ENCODE data around the gene MYL6.
A peak's percentile ranks its signal among the peaks of the same experiment; 100 is the strongest.

The MYL6 gene

DNA sequence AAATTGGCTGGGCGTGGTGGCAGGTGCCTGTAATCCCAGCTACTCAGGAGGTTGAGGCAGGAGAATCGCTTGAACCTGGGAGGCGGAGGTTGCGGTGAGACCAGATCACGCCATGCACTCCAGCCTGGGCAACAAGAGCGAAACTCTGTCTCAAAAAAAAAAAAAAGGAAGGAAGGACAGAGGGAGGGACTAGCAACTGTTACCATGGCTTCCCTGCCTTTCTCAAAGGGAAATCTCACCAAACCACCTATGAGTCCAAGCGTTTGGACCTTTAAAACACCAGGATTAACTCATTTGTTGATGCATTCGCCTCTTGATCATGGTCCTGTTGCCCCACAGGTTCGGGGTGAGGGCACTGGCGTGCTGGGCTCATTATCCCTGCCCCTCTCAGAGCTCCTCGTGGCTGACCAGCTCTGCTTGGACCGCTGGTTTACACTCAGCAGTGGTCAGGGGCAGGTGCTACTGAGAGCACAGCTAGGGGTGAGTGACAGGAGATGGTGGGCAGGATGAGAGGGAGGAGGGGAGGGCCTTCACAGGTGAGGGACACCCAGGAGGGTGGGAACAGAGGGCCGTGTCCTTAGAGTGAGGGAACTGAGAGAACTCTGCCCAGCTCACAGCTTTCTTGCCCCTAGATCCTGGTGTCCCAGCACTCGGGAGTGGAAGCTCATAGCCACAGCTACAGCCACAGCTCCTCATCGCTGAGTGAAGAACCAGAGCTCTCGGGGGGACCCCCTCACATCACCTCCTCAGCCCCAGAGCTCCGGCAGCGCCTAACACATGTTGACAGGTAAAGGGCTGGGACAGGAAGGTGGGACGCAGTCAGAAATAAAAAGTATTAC, 16.0 kb upstream of the MYL6 start:
- H3K4me1 ChIP-seq, result 0 out of 2 replicates have a peak, but pooled peaks cover 2% of the 10 kb centered on the region
- no peaks in the 10 kb centered on the region for H3K27me3 ChIP-seq (ENCODE audit: low read depth)
- H3K4me3 ChIP-seq, result no peak overlapping the region
- H3K9me3 ChIP-seq, result no peaks in the 10 kb centered on the region
- in situ Hi-C loops (cut with MboI; ENCODE audit: low sequenced_read_pairs), result no loop called here
- H3K36me3 ChIP-seq (replicated peaks), result peaks cover 71% of the 10 kb centered on the region
- no peak for DNase-seq (ENCODE audit: low spot score in 2 of 2)

DNA sequence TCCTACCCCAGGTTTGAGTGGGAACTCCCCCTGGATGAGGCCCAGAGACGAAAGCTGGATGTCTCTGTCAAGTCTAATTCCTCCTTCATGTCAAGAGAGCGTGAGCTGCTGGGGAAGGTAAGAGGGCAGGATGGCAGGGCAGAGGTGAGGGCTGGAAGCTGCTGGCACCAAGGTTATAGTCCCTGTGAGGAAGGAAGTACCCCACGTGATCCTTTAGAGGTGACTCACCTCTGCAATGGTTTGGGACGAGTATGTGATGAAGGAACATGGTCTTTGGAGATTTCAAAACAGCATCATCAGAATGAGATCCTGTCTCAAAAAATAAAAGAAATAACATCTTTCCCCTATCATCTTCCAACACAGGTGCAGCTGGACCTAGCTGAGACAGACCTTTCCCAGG, 14.9 kb upstream of the MYL6 start:
- H3K36me3 ChIP-seq (replicated peaks), result peaks cover 61% of the 10 kb centered on the region
- no peak for DNase-seq (ENCODE audit: low spot score in 2 of 2)
- no peaks in the 10 kb centered on the region for H3K9me3 ChIP-seq
- in situ Hi-C loops (cut with MboI; ENCODE audit: low sequenced_read_pairs), result no loop called here
- no peaks in the 10 kb centered on the region for H3K27me3 ChIP-seq (ENCODE audit: low read depth)
- H3K4me3 ChIP-seq, result no peak overlapping the region
- H3K4me1 ChIP-seq, result 0 out of 2 replicates have a peak, but pooled peaks cover 2% of the 10 kb centered on the region

DNA sequence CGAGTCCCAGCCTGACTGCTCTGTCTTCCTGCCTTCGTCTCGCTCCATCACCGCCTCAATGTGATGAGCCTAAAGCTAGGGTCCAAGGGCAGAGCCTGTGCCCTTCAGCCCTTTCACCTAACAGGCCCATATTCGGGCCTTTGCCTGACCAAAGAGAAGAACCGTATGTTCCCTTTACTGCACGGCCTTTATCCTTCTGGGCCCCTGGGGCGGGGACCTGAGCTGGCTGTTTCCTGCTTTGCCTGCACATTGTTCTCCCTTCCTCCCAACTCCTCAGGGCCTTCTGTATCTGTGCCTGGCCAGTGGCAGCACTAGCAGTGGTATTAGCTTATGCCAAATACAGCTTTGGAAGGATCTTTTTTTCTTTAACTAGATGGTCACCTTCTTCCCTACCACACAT, 14.3 kb upstream of the MYL6 start:
- in situ Hi-C loops (cut with MboI; ENCODE audit: low sequenced_read_pairs), result no loop called here
- peaks cover 54% of the 10 kb centered on the region for H3K36me3 ChIP-seq (replicated peaks)
- DNase-seq (ENCODE audit: low spot score in 2 of 2), result no peak
- no peak overlapping the region for H3K4me3 ChIP-seq
- no peaks in the 10 kb centered on the region for H3K27me3 ChIP-seq (ENCODE audit: low read depth)
- 0 out of 2 replicates have a peak, but pooled peaks cover 2% of the 10 kb centered on the region for H3K4me1 ChIP-seq
- H3K9me3 ChIP-seq, result no peaks in the 10 kb centered on the region

DNA sequence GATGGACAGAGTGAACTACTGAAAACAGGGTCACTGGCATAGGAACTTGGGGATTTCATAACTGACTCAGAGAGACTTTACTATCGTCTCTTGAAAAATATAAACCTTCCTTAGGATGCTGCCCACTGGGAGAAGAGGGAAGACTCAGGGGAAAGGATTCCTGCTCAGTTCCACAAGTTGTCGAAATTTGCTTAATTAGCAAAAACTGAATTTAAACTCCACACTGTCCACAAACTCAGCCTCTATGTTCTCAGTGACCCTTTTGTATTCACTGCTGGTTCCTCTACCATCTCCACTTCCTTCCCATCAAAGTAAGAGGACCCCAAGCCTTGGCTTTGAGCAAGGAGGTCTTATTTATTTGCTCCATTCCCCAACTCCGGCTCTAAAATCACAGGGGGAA, 12.9 kb upstream of the MYL6 start:
- in situ Hi-C loops (cut with MboI; ENCODE audit: low sequenced_read_pairs), result no loop called here

DNA sequence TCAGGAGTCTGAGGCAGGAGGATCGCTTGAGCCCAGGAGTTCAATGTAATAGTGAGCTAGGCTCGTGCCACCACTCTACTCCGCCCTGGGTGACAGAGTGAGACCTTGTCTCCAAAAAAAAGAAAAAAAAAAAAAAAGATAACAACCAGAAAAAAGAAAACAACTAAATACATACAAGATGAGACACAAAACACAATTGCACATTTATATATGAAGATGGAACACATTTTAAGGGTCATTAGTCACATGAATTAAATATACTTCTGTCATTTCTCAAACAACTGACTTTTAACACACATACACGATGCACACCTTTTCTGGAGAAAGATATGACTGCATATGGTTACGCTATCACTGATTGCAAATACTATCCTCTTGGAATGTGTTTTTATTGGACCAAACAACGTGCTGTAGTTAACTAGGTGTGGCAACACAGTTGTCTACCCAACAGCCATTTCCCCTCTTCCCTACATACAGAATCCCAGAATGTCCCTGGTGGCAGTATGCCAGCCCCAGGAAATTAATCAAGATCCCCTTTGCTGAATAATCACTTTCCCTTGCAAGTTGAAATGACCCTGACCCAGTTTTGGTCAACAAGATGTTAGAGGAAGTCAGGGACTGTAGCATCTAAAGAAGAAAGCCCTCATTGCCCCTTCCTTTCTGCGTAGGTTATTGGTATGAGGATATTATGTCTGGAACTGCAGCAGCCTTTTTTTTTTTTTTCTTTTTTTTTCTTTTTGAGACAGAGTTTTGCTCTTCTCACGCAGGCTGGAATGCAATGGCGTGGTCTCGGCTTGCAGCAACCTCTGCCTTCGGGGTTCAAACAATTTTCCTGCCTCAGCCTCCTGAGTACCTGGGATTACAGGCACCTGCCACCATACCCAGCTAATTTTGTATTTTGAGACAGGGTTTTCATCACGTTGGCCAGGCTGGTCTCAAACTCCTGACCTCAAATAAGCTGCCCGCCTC, 11.4 kb upstream of the MYL6 start:
- peaks cover 2% of the 10 kb centered on the region; the same call in 1 of the 2 replicates for H3K4me1 ChIP-seq
- H3K27me3 ChIP-seq (ENCODE audit: low read depth), result no peaks in the 10 kb centered on the region
- no peaks in the 10 kb centered on the region for H3K9me3 ChIP-seq
- DNase-seq (ENCODE audit: low spot score in 2 of 2), result no peak
- H3K36me3 ChIP-seq (replicated peaks), result peaks cover 35% of the 10 kb centered on the region
- in situ Hi-C loops (cut with MboI; ENCODE audit: low sequenced_read_pairs), result no loop called here
- no peak overlapping the region for H3K4me3 ChIP-seq

More for the DNA sequence above, 12.9 kb upstream of the MYL6 start:
- Histone ChIP-seq H3K27me3 (ENCODE audit: low read depth) (no peaks in the 10 kb centered on the region), H3K4me1 (0 out of 2 replicates have a peak, but pooled peaks cover 2% of the 10 kb centered on the region), H3K4me3 (no peak overlapping the region), H3K9me3 (no peaks in the 10 kb centered on the region), H3K36me3 (replicated peaks) (peaks cover 48% of the 10 kb centered on the region)
- no peak for DNase-seq (ENCODE audit: low spot score in 2 of 2)

DNA sequence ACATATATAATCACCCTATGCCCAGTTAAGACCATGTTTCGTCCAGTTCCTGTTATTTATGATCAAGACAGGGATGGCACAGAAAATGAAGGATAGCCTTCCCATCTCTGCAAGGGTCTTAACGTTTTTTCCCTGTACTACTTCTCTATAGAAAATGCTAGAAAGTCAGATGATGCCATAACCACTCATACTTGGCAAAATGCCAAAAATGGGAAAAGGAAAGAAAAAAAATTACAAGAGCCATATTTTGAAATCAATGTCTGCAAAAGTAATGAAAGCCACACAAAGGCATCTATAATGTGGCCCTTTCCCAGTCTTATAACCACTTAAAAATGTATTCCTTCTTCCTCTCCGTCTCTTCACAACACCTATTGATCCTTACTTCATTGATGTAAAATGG, 7.6 kb upstream of the MYL6 start:
- in situ Hi-C loops (cut with MboI; ENCODE audit: low sequenced_read_pairs), result no loop called here
- Histone ChIP-seq H3K4me3 (no peak overlapping the region), H3K27me3 (ENCODE audit: low read depth) (no peaks in the 10 kb centered on the region), H3K4me1 (peaks cover 5% of the 10 kb centered on the region), H3K9me3 (no peaks in the 10 kb centered on the region), H3K36me3 (replicated peaks) (peaks cover 3% of the 10 kb centered on the region)
- DNase-seq (ENCODE audit: low spot score in 2 of 2), result no peak

DNA sequence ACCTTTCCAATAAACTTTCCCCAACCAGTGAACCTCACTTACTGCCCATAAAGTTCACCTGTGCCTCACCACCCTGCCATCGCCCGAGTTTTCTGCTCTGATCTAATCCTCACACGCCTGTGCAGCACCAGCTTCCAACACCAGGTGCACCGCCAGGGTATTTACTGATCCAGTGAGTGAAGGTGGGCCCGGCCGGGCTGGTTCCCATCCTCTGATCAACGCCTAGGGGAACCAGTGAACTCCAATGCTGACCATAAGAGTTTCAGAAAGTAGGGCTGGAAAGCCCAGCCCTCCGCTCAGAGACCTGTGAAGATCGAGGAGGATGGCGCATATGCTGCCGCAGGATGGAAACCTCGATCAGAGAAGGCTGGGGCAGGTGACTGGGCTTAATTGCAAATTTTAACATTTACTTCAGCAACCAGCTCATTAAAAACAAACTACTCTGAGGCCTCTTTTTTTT, 6.5 kb upstream of the MYL6 start:
- Histone ChIP-seq H3K9me3 (no peaks in the 10 kb centered on the region), H3K4me1 (peaks cover 3% of the 10 kb centered on the region), H3K4me3 (peak overlapping the region; percentile 50), H3K36me3 (replicated peaks) (peaks cover 3% of the 10 kb centered on the region), H3K27me3 (ENCODE audit: low read depth) (no peaks in the 10 kb centered on the region)
- DNase-seq (ENCODE audit: low spot score in 2 of 2), result peak; percentile 45 to 67
- in situ Hi-C loops (cut with MboI; ENCODE audit: low sequenced_read_pairs), result no loop called here

DNA sequence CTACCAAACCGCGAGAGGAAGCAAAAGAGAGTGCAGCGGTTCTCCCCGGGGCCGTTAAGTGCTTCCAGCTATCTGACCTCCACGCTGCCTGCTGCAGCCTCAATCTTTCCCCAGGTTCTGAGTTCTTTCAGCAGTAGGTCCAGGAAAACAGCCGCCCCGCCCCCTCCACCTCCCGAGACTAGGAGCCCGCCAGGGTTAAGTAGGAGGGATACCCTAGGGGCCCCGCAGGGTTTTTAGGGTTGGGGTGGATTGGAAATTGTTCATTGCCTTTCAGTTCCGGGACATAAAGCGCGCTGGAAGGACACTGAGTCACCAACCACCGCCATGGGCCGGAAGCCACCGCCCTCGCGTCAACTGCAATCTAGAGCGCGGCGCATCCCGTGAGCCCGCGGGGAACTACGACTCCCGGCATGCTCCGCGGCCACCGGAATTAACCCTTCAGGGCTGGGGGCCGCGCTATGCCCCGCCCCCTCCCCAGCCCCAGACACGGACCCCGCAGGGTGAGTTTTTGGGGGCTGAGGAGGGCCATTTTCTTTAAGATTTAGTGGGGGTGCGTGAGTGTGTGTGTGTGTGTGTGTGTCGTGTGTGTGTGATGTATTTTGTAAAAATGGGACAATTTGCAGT, 5.9 kb upstream of the MYL6 start, which contains the start of gene MYL6B:
Gene MYL6B, plus strand, starts transcription at position 456 of the 624 bp plus-strand sequence. CDS start 1,332 bp downstream, outside the sequence.
- in situ Hi-C loops (cut with MboI; ENCODE audit: low sequenced_read_pairs), result no loop called here
- Histone ChIP-seq H3K9me3 (no peaks in the 10 kb centered on the region), H3K4me3 (peak within 1 kb of the TSS; percentile 50), H3K4me1 (peaks cover 7% of the 10 kb centered on the region), H3K36me3 (replicated peaks) (peaks cover 3% of the 10 kb centered on the region), H3K27me3 (ENCODE audit: low read depth) (no peaks in the 10 kb centered on the region)
- peak; percentile 91 to 94 for DNase-seq (ENCODE audit: low spot score in 2 of 2)

DNA sequence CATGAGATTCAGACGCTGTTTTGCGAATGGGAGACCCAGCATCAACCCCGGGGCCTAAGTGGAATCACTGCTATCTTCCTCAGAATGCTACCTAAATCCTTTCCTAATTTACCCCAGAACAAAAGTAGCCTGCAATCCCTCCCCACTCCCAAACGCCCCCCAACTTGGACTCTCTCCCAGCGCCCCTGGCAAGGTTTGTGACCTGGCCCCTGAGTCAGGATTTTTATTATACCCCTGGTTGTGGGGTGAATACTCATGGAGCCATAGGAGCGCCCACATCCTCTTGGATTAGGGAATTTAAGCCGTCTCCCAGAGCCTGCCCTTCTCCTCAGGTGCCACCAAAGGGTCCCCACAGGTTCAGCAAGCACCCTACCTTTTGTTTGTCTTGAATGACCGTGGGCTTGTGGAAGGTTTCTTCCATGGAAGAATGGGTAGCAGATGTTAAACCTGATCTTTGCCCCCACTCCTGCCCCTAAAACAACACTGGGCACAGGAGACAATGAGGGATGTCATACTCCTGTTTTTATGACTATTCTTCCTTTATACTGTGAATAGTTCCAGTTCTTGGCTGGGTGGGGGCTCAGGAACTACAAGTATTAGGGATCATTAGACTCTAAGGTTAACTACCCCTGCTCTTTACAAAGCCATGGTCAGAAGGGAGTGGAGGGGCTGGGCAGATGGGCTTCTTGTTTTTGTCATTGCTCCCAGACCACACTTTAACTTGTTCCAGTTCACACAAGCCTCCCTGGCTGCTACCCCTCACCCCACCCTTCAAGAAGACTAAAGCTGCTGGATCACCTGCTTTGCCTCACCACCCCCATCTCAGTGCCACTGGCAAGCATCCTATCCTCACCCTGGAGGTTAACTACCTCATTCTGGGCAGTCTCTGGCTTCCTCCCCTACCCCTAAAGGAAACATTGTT, 5.1 kb upstream of the MYL6 start:
- no peaks in the 10 kb centered on the region for H3K27me3 ChIP-seq (ENCODE audit: low read depth)
- H3K9me3 ChIP-seq, result no peaks in the 10 kb centered on the region
- H3K4me1 ChIP-seq, result peaks cover 11% of the 10 kb centered on the region
- no peak for DNase-seq (ENCODE audit: low spot score in 2 of 2)
- H3K4me3 ChIP-seq, result peak overlapping the region; percentile 50
- in situ Hi-C loops (cut with MboI; ENCODE audit: low sequenced_read_pairs), result no loop called here
- peaks cover 3% of the 10 kb centered on the region for H3K36me3 ChIP-seq (replicated peaks)

DNA sequence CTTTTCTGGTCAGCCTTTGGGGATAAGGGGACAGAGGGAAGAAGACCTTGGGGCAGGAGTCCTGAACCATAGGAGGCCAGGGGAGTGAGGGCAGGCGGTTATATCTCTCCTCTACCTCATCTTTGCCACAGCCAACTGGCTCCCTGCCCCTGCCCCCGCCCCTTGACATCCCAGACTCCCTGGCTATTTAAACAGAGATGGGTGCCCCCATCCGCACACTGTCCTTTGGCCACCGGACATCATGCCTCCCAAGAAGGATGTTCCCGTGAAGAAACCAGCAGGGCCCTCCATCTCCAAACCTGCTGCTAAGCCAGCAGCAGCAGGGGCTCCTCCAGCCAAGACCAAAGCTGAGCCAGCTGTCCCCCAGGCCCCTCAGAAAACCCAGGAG, 4.5 kb upstream of the MYL6 start:
- H3K4me1 ChIP-seq, result peaks cover 11% of the 10 kb centered on the region
- no peak overlapping the region for H3K4me3 ChIP-seq
- in situ Hi-C loops (cut with MboI; ENCODE audit: low sequenced_read_pairs), result no loop called here
- no peaks in the 10 kb centered on the region for H3K27me3 ChIP-seq (ENCODE audit: low read depth)
- DNase-seq (ENCODE audit: low spot score in 2 of 2), result no peak
- H3K9me3 ChIP-seq, result no peaks in the 10 kb centered on the region
- peaks cover 3% of the 10 kb centered on the region for H3K36me3 ChIP-seq (replicated peaks)

DNA sequence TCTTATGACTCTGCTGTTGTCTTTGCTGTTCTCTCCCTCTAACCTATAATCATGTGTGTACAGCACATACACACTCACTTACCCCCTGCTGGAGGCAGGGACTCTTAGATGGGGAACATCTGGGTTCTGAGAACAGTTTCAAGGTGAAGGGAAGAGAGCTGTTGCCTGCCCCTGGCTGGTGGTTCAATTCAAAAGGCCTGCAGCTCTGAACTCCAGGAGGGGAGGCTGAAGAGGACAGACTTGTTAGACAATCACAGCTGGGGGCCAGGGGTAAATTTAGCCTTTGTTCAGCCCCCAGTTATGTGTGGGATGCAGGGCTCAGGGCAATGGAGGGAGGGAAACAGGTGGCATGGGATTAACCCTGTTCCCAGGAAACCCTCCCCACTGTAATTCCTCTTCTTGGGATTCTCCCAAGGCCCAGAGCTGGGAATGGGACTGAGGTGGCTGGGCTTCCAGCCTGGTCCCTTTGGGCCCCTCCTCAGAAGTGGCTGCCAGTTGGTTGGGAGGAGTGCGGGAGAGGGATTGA, 3.9 kb upstream of the MYL6 start:
- no peak for DNase-seq (ENCODE audit: low spot score in 2 of 2)
- H3K36me3 ChIP-seq (replicated peaks), result peaks cover 5% of the 10 kb centered on the region
- in situ Hi-C loops (cut with MboI; ENCODE audit: low sequenced_read_pairs), result no loop called here
- no peak overlapping the region for H3K4me3 ChIP-seq
- no peaks in the 10 kb centered on the region for H3K9me3 ChIP-seq
- no peaks in the 10 kb centered on the region for H3K27me3 ChIP-seq (ENCODE audit: low read depth)
- peaks cover 11% of the 10 kb centered on the region for H3K4me1 ChIP-seq

DNA sequence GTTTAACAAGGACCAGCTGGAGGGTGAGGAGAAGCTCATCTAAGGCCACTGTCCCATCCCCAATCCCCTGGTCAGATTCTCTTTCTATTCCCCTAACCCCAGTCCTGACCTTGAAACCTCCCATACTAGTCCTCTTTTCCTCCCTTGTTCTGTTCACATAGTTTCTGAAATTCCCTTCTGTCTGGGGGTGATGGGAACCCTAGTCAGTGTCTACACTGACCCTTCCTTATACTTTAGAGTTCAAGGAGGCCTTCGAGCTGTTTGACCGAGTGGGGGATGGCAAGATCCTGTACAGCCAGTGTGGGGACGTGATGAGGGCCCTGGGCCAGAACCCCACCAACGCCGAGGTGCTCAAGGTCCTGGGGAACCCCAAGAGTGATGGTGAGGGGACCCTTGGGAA, 3.3 kb upstream of the MYL6 start:
- Histone ChIP-seq H3K4me1 (peaks cover 17% of the 10 kb centered on the region), H3K9me3 (no peaks in the 10 kb centered on the region), H3K4me3 (no peak overlapping the region), H3K27me3 (ENCODE audit: low read depth) (no peaks in the 10 kb centered on the region), H3K36me3 (replicated peaks) (peaks cover 7% of the 10 kb centered on the region)
- in situ Hi-C loops (cut with MboI; ENCODE audit: low sequenced_read_pairs), result no loop called here
- DNase-seq (ENCODE audit: low spot score in 2 of 2), result no peak

All from HAP-1 (cell line).